GM12873 (cell line): Measurements from ENCODE around the gene KIAA0753.

ENCODE experiments used
- CTCF ChIP-seq: IDR thresholded peaks from 2 replicates; pipeline ENCODE4 v1.5.1; 2012; ENCODE audit warnings: low read depth, mild to moderate bottlenecking, moderate library complexity, low read length, control low read depth; ENCODE audit not compliant: insufficient read depth; ENCODE audit errors: missing control alignments

The KIAA0753 gene

DNA sequence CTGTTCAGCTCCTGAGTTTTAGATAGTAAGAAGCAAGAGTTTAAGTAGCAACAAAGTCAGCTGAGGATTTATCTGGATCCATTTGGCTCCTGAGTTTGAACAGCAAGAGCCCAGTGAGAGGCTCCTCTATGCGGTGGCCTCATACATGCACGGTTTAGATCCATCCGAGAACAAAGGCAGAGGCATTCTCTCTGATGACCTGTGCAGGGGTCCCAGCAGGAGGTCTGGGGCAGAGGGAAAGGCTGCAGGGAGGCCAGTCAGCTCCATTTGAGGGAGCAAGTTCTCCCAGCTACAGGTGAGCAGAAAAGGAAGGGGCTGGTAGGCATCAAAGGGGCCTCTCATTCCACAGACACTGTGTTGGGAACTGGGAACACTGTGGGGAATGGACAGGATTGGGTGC is 100.6 kb downstream of the KIAA0753 start:
- no peak for TF ChIP-seq CTCF

- TF ChIP-seq CTCF, result no peak
Measured at GRCh38 chr17:6536566-6537065, 103.9 kb downstream of the KIAA0753 start.

- TF ChIP-seq CTCF, result no peak
Measured at GRCh38 chr17:6536053-6536452, 104.5 kb downstream of the KIAA0753 start.

GRCh38 chr17:6534846-6535514 is 105.5 kb downstream of the KIAA0753 start:
- no peak for TF ChIP-seq CTCF

GRCh38 chr17:6532441-6532885 is 108.0 kb downstream of the KIAA0753 start:
- TF ChIP-seq CTCF, result no peak

DNA sequence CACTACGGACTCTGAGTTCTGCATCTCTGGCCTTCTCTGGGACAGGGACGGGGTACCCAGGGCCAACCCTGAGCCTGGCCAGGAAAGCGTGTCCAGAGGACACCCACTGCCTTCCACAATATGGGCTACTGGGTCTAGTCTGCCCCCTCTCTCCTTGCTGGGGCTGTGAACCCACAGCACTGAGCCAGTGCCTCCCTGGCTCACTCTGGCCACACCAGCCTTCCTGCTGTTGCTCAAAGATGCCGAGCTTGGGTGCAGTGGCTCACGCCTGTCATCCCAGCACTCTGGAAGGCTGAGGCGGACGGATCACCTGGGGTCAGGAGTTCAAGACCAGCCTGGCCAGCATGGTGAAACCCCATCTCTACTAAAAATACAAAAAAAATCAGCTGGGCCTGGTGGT is 108.9 kb downstream of the KIAA0753 start:
- no peak for TF ChIP-seq CTCF

GRCh38 chr17:6530324-6530920 is 110.1 kb downstream of the KIAA0753 start:
- no peak for TF ChIP-seq CTCF
